HG02678 (cell line): ENCODE results near the gene HSPB6.
A peak's percentile ranks its signal among the peaks of the same experiment; 100 is the strongest.
"Not testable (repeated sequence)": the region's sequence is repeated elsewhere in the genome, so short reads cannot be mapped to it uniquely, and the experiment has no call there.

Source experiments
- ATAC-seq: cut with Tn5 transposase; IDR thresholded peaks from one replicate; pipeline ENCODE4 v1.9.1; 2021; ENCODE audit warnings: mild to moderate bottlenecking, moderate library complexity; ENCODE audit not compliant: unreplicated experiment

HSPB6 gene

DNA sequence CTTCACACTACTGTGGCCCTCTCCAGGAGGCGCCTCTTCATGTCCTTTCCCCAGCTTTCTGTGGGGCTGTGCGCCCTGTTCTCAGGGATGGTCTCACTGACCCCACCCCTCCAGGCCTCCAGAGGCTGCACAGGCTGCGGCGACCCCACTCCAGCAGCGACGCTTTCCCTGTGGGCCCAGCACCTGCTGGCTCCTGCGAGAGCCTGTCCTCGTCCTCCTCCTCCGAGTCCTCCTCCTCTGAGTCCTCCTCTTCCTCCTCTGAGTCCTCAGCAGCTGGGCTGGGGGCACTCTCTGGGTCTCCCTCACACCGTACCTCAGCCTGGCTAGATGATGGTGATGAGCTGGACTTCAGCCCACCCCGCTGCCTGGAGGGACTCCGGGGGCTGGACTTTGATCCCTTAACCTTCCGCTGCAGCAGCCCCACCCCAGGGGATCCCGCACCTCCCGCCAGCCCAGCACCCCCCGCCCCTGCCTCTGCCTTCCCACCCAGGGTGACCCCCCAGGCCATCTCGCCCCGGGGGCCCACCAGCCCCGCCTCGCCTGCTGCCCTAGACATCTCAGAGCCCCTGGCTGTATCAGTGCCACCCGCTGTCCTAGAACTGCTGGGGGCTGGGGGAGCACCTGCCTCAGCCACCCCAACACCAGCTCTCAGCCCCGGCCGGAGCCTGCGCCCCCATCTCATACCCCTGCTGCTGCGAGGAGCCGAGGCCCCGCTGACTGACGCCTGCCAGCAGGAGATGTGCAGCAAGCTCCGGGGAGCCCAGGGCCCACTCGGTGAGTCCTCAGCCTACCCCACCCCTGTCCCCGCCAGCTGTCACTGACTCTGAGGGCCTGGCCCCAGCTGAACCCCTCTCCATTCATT is 29.7 kb upstream of the HSPB6 start:
- no peak for ATAC-seq

DNA sequence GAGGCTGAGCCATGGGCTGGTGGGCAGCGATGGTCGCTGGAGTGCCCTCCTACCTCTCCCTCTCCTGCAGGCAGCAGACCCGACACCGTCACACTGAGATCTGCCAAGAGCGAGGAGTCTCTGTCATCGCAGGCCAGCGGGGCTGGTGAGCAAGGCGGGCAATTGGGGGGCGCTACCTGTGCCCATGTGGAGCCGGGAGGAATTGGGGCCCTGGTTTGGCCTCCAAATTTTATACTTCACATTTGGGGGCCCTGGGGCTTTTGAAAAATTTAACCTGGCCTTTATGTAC is 28.5 kb upstream of the HSPB6 start:
- ATAC-seq: no peak

DNA sequence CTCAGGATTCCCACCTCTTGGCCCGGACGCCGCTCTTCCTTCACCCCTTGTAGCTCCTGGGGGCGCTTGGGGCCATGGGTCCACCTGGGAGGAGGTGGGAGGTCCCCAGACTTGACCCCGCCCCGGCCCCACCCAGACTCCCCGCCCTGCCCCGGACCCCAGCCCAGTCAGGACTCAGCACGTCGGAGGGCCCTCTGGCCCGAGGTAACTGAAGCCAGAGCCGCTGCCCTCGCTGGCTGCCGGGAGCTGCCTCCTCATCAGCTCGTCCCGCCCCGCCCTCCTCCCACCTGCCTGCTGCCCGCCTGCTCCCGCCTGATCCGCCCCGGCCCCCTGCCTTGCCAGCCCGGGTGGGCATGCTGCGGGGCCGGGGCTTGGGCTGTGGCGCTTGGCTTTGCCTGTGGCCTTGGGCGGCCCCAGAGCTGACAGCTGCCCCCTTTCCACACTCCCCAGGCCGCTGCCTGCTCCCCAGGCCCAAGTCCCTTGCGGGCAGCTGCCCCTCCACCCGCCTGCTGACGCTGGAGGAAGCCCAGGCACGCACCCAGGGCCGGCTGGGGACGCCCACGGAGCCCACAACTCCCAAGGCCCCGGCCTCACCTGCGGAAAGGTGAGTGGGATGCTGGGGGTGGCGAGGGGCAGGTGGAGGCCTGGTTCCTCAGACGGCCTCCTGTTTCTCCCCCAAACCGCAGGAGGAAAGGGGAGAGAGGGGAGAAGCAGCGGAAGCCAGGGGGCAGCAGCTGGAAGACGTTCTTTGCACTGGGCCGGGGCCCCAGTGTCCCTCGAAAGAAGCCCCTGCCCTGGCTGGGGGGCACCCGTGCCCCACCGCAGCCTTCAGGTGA is 27.9 kb upstream of the HSPB6 start:
- no peak for ATAC-seq

DNA sequence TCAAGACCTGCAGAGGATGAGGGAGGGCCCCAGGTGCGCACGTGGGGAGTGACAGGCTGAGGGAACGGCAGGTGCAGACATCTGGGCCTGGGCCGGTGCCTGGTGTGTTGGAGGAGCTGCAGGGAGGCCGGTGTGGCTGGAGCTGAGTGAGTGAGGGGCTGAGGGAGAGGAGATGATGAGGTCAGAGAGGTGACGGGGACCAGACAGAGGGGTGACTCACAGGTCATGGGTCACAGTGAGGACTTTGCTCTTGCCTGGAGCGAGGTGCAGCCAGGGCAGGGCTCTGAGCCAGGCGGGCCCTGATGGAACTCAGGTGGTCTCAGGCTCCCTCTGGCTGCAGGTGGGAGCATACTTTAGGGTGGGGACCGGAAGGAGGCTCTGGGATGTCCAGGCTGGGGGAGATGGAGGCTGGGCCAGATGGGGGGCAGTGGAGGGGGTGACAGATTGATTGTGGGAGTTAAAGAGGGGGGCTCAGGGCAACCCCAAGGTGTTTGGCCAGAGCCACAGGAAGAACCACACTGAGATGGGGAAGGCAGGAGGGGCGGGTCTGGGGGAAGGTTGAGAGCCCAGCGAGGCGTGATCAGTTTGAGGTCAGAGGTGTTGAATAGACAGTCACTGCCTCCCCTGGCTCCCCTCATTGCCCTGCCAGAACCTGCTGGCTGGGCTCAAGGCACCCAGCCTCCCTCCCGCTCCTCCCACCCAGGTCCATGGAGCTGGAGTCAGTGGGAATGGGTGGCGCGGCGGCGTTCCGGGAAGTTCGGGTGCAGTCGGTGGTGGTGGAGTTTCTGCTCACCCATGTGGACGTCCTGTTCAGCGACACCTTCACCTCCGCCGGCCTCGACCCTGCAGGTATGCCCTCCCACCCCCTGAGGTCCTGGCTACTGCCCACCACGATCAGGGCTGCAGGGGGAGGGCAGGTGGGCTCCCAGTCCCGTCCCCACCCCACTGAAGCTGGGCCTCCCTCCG is 26.9 kb upstream of the HSPB6 start:
- ATAC-seq: no peak

DNA sequence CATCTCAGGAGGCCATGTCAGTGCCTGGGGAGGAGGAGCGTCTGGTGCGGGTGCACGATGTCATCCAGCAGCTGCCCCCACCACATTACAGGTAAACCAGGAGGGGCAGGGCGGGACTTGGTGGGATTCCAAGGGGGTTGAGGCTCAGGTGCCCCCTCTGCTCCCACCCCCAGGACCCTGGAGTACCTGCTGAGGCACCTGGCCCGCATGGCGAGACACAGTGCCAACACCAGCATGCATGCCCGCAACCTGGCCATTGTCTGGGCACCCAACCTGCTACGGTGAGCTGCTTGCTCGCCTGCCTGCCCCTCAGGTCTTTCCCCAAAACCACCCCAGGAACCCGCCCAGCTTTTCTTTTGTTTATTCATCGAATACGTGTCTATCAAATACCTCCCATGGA is 25.8 kb upstream of the HSPB6 start:
- no peak for ATAC-seq

DNA sequence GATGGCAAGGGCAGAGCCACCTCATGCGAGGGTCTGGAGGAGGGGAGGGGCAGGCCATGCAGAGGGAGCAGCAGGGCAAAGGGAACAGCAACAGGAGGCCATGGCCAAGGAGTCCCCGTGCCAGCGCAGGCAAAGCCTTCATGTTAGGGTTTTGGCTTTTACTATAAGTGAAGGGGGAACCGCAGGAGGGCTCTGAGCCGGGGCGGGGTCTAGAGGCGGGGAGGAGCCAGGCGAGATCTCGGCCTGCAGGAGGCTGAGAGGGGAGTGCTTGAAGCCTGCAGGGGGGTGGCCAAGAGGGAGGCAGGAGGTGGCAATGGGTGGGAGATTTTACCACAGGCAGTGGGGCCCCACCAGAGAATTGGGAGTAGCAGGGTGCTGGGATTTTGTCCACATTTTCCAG is 24.8 kb upstream of the HSPB6 start:
- no peak for ATAC-seq

DNA sequence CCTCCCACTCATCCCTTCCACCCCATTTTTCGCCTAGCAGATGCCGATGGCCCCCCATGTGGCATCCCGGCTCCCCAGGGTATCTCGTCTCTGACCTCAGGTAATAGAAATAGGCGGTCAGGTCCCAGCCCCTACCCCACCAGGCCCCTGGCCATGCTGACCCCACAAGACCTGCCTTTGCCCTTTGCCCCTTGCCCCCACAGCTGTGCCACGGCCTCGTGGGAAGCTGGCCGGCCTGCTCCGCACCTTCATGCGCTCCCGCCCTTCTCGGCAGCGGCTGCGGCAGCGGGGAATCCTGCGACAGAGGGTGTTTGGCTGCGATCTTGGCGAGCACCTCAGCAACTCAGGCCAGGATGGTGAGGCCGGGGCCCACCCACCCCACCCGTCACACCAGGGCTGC is 23.9 kb upstream of the HSPB6 start:
- ATAC-seq: no peak

DNA sequence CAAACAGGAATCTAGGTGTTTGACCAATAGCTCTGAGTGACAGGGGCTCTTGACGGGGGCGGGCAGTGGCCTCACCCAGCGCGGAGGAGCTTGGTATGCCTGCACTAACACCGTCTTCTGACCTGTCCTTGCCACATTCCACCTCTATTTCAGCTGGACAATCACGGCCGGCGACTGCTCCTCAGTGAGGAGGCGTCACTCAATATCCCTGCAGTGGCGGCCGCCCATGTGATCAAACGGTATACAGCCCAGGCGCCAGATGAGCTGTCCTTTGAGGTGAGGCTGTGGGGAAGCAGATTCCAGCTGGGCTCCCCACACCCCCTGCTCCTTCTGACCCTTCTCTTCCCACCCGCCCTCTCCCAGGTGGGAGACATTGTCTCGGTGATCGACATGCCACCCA is 23.2 kb upstream of the HSPB6 start:
- no peak for ATAC-seq

DNA sequence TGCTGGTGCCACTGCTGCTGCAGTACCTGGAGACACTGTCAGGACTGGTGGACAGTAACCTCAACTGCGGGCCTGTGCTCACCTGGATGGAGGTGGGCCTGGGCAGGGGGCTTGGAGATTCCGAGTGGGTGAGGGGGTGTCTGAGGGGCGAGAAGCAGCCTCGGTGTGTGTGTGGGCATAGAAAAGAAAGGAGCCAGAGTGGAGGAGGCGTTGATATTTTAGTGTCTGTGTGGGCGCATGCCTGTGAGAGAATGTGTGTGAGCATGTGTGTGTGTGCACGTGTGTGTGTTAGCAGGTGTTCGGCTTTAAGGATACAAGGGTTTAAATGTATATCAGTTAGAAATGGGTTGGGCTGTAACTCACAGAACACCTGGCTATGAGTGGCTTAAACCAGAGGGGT is 22.2 kb upstream of the HSPB6 start:
- no peak for ATAC-seq

DNA sequence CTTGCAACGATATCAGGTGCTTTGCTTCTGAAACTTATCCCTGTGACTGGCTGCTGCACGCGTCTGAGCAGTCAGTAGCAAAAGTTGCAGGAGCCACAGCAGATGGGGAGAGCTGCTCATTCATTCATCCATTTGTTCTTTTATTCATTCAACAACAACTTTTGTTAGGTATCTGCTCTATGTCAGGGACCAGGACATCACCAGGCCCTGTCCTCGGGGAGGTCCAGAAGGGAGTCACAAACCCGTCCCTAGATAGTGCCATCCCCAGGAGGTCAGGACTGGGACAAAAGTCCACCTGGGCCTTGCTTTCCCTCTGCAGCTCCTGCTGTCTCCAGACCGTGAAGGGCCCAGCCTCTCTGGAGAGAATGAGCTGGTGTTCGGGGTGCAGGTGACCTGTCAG is 21.1 kb upstream of the HSPB6 start:
- ATAC-seq: no peak

DNA sequence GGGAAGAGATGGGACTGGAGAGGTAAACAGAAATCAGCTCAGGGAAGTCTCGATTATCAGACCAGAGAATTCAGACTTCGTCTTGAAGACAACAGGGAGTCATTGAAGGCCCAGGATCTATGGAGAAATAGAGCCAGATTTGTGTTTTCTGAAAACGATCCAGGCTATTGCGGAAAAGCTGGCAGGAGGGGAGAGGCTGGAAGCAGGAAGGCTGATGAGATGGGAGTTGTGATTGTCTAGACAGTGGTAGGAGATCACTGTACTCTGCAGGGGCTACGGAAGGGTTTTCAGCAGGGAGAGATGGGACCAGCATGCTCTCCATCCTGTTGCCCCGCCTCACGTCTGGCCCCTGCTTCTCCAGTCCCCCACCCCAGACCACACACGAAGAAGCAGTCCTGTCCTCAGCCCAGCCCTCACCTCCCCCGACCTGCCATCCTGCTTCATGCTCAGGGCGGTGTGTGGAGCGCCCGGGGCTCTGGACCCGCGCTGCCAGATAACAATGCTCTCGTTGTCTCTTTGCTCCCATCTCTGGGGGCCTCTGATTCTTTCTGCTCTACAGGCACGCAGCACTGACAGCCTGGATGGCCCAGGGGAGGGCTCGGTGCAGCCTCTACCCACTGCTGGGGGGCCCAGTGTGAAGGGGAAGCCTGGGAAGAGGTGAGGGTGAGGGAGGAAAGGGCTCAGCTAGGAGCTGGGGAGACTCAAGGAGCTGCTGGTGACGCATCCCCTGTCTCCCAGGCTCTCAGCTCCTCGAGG is 20.4 kb upstream of the HSPB6 start:
- no peak for ATAC-seq

DNA sequence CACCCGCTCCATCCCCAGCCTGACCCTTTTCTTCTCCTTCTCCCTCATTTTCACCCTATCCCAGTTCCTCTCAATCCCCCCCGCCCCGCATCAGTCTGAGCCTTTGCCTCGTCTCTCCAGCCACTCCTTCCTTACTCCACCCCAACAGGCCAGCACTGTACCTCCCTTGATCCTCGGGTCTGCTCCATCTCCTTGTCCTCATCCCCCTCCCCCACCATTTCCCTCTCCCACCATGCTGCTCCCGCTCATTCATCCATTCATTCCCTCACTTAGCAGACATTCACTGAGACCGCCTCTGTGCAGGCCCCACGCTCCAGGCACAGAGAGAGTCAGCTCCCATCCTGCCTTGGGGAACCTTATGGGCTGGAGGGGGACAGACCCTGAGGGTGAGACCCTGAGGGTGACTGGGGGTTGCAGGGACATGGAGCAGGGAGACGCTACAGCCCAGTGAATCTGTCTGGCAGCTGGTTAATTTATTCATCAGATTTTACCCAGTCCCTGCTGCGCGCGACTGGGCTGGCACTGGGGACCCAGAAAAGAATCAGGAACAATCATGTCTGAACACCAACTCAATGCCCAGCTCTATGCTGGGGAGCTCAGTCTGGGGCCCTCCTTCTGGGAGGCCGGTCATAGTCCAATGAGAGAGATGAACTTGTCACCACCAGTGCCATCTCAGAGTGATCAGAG is 19.4 kb upstream of the HSPB6 start:
- no peak for ATAC-seq

DNA sequence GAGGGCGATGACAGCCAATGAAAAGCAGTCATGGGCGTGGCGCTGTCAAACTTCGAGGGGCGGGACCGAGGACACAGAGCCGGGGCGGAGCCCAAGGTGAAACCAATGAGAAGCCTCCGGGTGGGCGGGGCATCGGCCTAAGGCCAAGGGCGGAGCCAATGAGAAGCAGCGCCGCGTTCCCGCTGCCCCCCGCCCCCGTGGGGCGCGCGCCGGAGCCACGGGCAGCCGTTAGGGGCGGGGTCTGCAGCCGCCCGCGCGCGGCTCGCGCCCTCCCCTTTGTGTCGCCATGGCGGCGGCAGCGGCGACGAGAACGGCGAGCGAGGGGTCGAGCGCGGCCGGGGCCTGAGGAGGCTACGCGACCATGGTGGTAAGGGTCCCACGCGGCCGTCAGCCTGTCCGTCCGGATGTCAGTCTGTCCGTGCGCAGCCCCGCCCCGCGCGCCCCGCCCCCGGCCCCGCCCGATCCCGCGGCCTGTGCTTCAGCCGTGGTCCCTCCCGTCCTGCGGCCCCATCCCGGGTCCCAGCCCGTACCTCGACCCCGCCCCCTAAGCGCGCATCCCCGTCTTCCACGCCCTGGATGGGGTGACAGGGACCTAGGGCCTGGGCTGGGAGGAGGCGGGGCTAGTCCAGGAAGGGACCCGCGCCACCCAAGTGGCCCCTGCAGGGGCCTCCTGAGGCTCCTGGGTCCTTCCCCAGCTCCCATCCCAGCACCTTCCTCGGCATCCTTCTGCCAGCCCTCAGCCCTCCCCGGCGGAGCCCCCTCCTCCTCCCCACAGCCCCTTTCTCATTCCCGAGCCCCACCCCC is 18.7 kb upstream of the HSPB6 start, which contains the start of gene ARHGAP33:
TSS of gene ARHGAP33 (plus strand) at position 267 of the 804 bp plus-strand sequence. CDS start at position 362, 95 bp downstream.
- peak; percentile 94 for ATAC-seq

DNA sequence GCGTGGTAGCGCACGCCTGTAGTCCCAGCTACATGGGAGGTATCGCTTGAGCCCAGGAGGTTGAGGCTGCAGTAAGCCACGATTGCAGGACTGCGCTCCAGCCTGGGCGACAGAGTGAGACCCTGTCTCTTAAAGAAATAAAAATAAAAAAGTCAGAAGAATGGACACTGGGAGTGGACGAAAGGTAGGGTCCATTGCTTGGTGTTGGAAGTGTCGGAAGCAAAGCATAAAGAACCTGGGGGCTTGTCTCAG is 18.1 kb upstream of the HSPB6 start:
- no peak for ATAC-seq

DNA sequence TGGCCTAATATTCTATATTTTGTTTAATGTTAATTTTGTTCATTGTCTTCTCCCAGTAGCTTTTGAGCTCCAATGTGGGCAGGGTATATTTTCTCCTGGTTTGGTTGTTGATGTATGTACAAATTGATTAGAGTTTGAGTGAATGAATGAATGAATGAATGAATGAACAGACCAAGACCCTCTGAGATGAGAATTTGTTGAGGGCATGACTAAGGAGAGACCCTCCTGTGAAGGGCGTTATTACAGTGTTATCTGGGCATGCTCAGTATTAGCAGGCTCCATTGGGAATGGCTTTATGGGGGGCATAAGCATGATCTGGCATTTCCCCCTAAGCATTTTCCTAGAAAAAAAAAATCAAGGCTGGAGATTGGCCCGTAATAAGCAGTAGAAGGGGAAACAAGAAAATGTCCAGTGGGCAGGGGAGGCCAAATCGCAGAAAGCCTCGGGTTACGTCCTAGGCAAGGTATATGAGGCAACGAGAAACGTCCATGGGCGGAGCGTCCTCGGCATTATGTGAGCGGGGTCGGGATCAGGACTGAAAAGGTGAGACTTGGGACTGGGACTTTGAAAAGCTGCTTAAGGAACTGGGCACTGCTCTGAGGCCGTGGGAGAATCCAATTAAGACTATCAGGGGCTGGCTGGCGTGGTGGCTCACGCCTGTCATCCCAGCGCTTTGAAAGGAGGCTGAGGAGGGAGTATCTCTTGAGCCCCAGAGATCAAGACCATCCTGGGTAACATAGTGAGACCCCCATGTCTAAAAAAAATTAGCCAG is 17.6 kb upstream of the HSPB6 start:
- no peak for ATAC-seq

DNA sequence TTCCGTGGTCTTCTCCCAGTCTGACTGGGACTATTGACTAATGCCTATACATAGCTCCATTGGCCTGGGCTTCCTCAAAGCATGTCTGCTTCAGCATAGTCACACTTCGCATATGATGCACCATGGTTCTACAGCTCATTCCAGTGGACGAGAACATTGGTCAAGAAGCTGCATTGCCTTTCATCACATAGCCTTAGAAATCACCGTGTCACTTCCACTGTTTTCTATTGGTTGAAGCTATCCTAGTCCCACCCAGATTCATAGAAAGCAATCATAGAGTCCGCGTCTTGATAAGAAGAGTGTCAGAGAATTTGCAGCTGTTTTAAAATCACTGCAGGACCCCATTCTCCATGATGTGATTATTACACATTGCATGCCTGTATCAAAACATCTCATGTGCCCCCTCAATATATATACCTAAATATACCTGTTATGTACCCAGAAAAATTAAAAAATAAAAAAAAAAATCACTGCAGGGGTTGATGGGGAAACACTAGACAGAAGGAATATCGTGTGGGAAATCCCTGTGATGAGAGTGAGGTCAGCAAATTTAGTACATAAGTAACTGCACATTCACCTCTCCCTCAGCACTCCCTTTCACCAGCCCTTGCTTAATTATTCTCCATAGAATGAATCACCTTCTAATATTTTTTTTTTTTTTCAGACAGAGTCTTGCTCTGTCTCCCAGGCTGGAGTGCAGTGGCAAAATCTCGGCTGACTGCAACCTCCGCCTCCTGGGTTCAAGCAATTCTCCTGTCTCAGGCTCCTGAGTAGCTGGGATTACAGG is 16.4 kb upstream of the HSPB6 start:
- no peak for ATAC-seq

DNA sequence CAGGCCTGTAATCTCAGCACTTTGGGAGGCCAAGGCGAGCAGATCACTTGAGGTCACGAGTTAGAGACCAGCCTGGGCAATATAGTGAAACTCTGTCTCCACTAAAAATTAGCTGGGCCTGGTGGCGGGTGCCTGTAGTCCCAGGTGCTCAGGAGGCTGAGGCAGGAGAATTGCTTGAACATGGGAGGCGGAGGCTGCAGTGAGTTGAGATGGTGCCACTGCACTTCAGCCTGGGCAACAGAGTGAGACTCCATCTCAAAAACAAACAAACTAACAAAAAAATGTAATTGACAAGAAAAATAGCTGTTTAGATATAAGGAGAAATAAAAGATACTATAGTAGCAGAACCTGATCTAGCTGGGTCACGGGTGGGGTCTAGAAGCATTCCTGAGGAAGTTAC is 15.5 kb upstream of the HSPB6 start:
- ATAC-seq: not testable (repeated sequence)

DNA sequence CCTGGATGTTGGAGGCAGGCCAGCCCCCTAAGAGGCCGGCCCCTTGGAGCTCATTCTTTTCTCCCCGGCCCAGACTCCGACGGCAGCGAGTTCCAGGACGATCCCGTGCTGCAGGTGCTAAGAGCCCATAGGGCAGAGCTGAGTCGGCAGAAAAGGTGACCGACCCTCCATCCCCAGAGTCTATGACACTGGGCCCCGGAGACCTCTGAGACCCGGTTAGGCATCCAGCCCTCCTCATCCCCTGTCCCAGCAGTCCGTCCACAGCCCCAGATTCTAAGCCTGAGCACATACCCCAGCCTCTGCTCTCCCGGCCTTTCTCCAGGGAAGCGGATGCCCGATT is 11.2 kb upstream of the HSPB6 start:
- ATAC-seq: no peak
